ENCODE results near the gene FBXO22. TPM values are rescaled to one million over a fixed set of nuclear protein-coding genes. Genes with fewer than 3 reads are reported as not detected.
"Not testable (repeated sequence)": the region's sequence is repeated elsewhere in the genome, so short reads cannot be mapped to it uniquely, and the experiment has no call there.

The FBXO22 gene
- total RNA-seq, 1 donor from 2014 or later: 49.4 TPM

- peaks cover 32% of the 10 kb centered on the region for H3K36me3 Mint-ChIP-seq (ENCODE audit: low read depth)
- no peaks in the 10 kb centered on the region for H3K9me3 Mint-ChIP-seq
- no peak overlapping the region for H3K27ac Mint-ChIP-seq
- no peak for DNase-seq (ENCODE audit: low spot score)
- no peaks in the 10 kb centered on the region for H3K4me1 Mint-ChIP-seq (ENCODE audit: low read depth)
- H3K27me3 Mint-ChIP-seq (ENCODE audit: insufficient read depth): no peaks in the 10 kb centered on the region
- intact Hi-C loops (cut with micrococcal nuclease): no loop called here
- no peak overlapping the region for H3K4me3 Mint-ChIP-seq
Observed at GRCh38 chr15:75884041-75884440, 19.6 kb upstream of the FBXO22 start.

DNA sequence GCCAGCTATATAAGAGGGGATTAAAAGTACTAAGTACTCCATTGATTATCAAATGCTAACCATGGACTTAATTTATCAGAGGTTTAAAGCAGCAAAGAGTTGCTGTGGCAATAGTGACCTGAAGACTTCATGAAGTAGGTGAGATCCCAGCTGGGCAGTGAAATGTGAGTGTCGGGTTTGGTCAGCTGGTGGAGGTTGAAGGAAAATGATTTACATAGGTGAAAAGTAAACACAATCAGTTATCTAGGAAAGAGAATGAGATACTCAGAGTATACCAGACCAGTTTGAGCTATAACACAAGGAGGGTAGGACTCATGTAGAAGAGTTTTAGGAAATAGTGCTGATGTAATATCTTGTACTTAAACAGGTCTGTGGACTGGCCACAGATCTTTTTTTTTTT lies 16.5 kb upstream of the FBXO22 start:
- Mint-ChIP-seq H3K4me3 (no peak overlapping the region), H3K4me1 (ENCODE audit: low read depth) (peaks cover 14% of the 10 kb centered on the region), H3K36me3 (ENCODE audit: low read depth) (peaks cover 24% of the 10 kb centered on the region), H3K27me3 (ENCODE audit: insufficient read depth) (no peaks in the 10 kb centered on the region), H3K27ac (no peak overlapping the region), H3K9me3 (no peaks in the 10 kb centered on the region)
- intact Hi-C loops (cut with micrococcal nuclease): no loop called here
- DNase-seq (ENCODE audit: low spot score): no peak

DNA sequence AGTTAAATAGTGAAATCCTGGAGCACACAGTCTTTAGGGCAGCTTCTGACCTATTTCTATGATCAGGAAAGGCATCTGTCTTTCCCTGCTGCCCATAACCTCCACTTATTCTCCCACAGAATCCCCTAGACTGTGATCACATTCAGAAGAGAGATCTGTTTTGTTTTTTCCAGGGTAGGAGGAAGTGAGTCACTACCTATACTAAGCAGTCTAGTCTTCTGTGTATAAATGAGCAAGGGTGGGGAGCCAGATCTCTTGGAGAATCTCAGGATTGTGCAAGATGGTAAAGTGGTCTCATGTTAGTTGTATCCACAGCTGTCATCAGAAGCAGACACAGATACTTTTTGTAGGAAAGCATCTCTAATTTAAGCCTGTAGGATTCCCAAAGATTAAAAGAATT lies 11.8 kb upstream of the FBXO22 start:
- DNase-seq (ENCODE audit: low spot score): no peak
- Mint-ChIP-seq H3K4me1 (ENCODE audit: low read depth) (peaks cover 15% of the 10 kb centered on the region), H3K4me3 (no peak overlapping the region), H3K9me3 (no peaks in the 10 kb centered on the region), H3K36me3 (ENCODE audit: low read depth) (peaks cover 30% of the 10 kb centered on the region), H3K27me3 (ENCODE audit: insufficient read depth) (no peaks in the 10 kb centered on the region), H3K27ac (peak overlapping the region; percentile 63)
- intact Hi-C loops (cut with micrococcal nuclease): no loop called here

DNA sequence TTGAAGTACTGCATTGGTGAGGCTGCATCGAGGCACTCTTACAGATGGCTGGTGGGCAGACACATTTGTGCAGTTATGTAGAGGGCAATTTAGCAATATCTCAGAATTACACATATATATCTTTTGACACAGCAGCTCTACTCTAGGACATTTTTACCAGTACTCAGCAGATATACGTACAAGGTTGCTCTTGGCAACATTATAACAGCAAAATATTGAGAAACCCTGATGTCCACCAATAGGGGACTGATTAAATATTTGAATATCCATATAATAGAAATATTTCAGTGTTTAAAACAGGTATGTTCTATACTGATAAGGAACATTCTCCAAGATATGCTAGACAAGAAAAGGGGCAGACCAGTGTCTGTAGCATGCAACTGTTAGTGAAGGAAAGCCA lies 7.9 kb upstream of the FBXO22 start:
- Mint-ChIP-seq H3K4me3 (no peak overlapping the region), H3K27me3 (ENCODE audit: insufficient read depth) (no peaks in the 10 kb centered on the region), H3K9me3 (no peaks in the 10 kb centered on the region), H3K27ac (no peak overlapping the region), H3K36me3 (ENCODE audit: low read depth) (peaks cover 15% of the 10 kb centered on the region), H3K4me1 (ENCODE audit: low read depth) (peaks cover 12% of the 10 kb centered on the region)
- DNase-seq (ENCODE audit: low spot score): no peak
- intact Hi-C loops (cut with micrococcal nuclease): no loop called here

GRCh38 chr15:75900577-75900976 lies 3.1 kb upstream of the FBXO22 start:
- Mint-ChIP-seq H3K9me3 (no peaks in the 10 kb centered on the region), H3K4me1 (ENCODE audit: low read depth) (peaks cover 29% of the 10 kb centered on the region), H3K36me3 (ENCODE audit: low read depth) (peaks cover 22% of the 10 kb centered on the region), H3K27me3 (ENCODE audit: insufficient read depth) (no peaks in the 10 kb centered on the region), H3K27ac (no peak overlapping the region), H3K4me3 (no peak overlapping the region)
- intact Hi-C loops (cut with micrococcal nuclease): loop anchor here (5.0 to 10.0 kb wide), 2 partner anchors 166 to 448 kb away; partner anchors contain the start of gene SIN3A
- no peak for DNase-seq (ENCODE audit: low spot score)

- Mint-ChIP-seq H3K4me3 (peak overlapping the region; percentile 78), H3K9me3 (no peaks in the 10 kb centered on the region), H3K36me3 (ENCODE audit: low read depth) (peaks cover 27% of the 10 kb centered on the region), H3K27me3 (ENCODE audit: insufficient read depth) (no peaks in the 10 kb centered on the region), H3K4me1 (ENCODE audit: low read depth) (peaks cover 35% of the 10 kb centered on the region), H3K27ac (peak overlapping the region; percentile 78)
- intact Hi-C loops (cut with micrococcal nuclease): loop anchor here (5.0 to 10.0 kb wide), 2 partner anchors 167 to 450 kb away; partner anchors contain the start of gene SIN3A
- DNase-seq (ENCODE audit: low spot score): no peak
Observed at GRCh38 chr15:75902129-75902557, 1.5 kb upstream of the FBXO22 start.

GRCh38 chr15:75905231-75905630 lies 1.6 kb downstream of the FBXO22 start:
- H3K36me3 Mint-ChIP-seq (ENCODE audit: low read depth): peaks cover 38% of the 10 kb centered on the region
- no peaks in the 10 kb centered on the region for H3K27me3 Mint-ChIP-seq (ENCODE audit: insufficient read depth)
- peaks cover 48% of the 10 kb centered on the region for H3K4me1 Mint-ChIP-seq (ENCODE audit: low read depth)
- intact Hi-C loops (cut with micrococcal nuclease): loop anchor here (10.0 kb wide), 1 partner anchor 170 kb away; no protein-coding TSS in a partner anchor
- DNase-seq (ENCODE audit: low spot score): no peak
- peak overlapping the region; percentile 99 for H3K4me3 Mint-ChIP-seq
- no peaks in the 10 kb centered on the region for H3K9me3 Mint-ChIP-seq
- no peak overlapping the region for H3K27ac Mint-ChIP-seq

DNA sequence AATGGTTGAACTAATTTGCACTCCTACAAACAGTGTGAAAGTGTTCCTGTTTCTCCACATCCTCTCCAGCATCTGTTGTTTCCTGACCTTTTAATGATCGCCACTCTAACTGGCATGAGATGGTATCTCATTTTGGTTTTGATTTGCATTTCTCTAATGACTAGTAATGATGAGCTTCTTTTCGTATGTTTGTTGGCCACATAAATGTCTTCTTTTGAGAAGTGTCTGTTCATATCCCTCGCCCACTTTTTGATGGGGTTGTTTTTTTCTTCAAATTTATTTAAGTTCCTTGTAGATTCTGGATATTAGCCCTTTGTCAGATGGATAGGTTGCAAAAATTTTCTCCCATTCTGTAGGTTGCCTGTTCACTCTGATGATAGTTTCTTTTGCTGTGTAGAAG lies 6.7 kb downstream of the FBXO22 start:
- DNase-seq (ENCODE audit: low spot score); intact Hi-C loops (cut with micrococcal nuclease); H3K9me3 Mint-ChIP-seq: not testable (repeated sequence)

DNA sequence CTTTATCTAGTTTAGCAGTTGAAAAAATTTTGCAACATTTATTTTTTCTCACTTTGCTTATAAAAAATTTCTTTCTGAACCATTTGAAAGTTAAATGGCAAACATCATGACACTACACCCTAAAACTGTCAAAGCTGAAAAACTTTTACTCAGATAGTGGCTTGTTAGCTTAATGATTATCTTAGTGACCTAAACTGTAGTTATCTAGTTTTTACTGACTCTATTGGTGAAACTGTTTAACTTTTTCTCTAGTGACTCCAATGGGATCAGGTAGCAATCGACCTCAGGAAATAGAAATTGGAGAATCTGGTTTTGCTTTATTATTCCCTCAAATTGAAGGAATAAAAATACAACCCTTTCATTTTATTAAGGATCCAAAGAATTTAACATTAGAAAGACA lies 13.3 kb downstream of the FBXO22 start:
- H3K4me1 Mint-ChIP-seq (ENCODE audit: low read depth): peaks cover 3% of the 10 kb centered on the region
- intact Hi-C loops (cut with micrococcal nuclease): no loop called here
- H3K27me3 Mint-ChIP-seq (ENCODE audit: insufficient read depth): no peaks in the 10 kb centered on the region
- H3K27ac Mint-ChIP-seq: no peak overlapping the region
- DNase-seq (ENCODE audit: low spot score): no peak
- H3K36me3 Mint-ChIP-seq (ENCODE audit: low read depth): peaks cover 32% of the 10 kb centered on the region
- peaks cover 3% of the 10 kb centered on the region for H3K9me3 Mint-ChIP-seq
- no peak overlapping the region for H3K4me3 Mint-ChIP-seq

More for the DNA sequence above, 6.7 kb downstream of the FBXO22 start:
- peaks cover 61% of the 10 kb centered on the region for H3K36me3 Mint-ChIP-seq (ENCODE audit: low read depth)
- H3K27ac Mint-ChIP-seq; H3K27me3 Mint-ChIP-seq (ENCODE audit: insufficient read depth); H3K4me3 Mint-ChIP-seq: not testable (repeated sequence)
- H3K4me1 Mint-ChIP-seq (ENCODE audit: low read depth): peaks cover 38% of the 10 kb centered on the region

DNA sequence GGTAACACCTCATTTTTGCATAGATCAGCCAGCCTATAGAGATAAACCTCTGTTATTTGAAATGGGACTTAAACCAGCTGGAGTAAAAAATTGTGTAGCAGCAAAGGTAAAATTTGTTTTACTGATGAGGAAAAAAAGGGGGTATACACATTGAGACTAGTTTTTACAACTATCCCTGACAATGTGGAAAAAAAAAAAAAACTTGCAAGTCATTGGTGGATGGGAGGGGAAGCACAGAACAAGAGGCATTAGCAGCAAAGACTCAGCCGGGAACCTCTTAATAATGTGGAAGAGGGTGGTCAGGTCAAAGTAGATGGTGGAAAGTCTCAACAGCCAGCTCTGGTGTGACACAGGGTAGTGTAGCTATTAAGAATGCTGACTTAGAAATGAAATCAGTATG lies 14.5 kb downstream of the FBXO22 start:
- H3K4me1 Mint-ChIP-seq (ENCODE audit: low read depth): peaks cover 12% of the 10 kb centered on the region
- intact Hi-C loops (cut with micrococcal nuclease): no loop called here
- no peak overlapping the region for H3K27ac Mint-ChIP-seq
- no peaks in the 10 kb centered on the region for H3K27me3 Mint-ChIP-seq (ENCODE audit: insufficient read depth)
- DNase-seq (ENCODE audit: low spot score): no peak
- no peak overlapping the region for H3K4me3 Mint-ChIP-seq
- no peaks in the 10 kb centered on the region for H3K9me3 Mint-ChIP-seq
- peaks cover 23% of the 10 kb centered on the region for H3K36me3 Mint-ChIP-seq (ENCODE audit: low read depth)

DNA sequence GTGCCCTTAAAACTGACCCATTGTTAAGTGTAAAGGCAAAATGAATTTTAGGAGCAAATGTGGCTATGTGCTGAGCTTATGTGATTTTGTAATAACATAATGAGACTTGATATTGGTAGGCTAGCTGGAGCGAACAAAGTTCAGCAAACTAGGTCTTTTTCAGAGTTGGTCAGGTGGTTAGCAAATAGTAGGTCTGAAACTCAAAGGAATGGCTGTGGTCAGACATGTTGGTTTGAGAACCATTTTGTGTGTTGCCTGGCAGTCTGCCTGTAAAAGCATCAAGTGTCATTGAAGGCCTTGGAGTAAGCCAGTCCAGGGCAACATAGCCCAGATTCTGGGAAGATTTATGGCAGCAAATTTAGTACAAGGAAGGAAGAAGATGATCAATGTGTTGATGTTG lies 16.4 kb downstream of the FBXO22 start:
- intact Hi-C loops (cut with micrococcal nuclease): loop anchor here (5.0 kb wide), 2 partner anchors 118 to 183 kb away; no protein-coding TSS in a partner anchor
- peaks cover 22% of the 10 kb centered on the region for H3K36me3 Mint-ChIP-seq (ENCODE audit: low read depth)
- peaks cover 28% of the 10 kb centered on the region for H3K4me1 Mint-ChIP-seq (ENCODE audit: low read depth)
- H3K27ac Mint-ChIP-seq: no peak overlapping the region
- no peaks in the 10 kb centered on the region for H3K27me3 Mint-ChIP-seq (ENCODE audit: insufficient read depth)
- DNase-seq (ENCODE audit: low spot score): no peak
- H3K9me3 Mint-ChIP-seq: no peaks in the 10 kb centered on the region
- no peak overlapping the region for H3K4me3 Mint-ChIP-seq

GRCh38 chr15:75921732-75922703 lies 18.3 kb downstream of the FBXO22 start:
- H3K27ac Mint-ChIP-seq: peak overlapping the region; percentile 20
- intact Hi-C loops (cut with micrococcal nuclease): loop anchor here (5.0 kb wide), 2 partner anchors 120 to 185 kb away; no protein-coding TSS in a partner anchor

DNA sequence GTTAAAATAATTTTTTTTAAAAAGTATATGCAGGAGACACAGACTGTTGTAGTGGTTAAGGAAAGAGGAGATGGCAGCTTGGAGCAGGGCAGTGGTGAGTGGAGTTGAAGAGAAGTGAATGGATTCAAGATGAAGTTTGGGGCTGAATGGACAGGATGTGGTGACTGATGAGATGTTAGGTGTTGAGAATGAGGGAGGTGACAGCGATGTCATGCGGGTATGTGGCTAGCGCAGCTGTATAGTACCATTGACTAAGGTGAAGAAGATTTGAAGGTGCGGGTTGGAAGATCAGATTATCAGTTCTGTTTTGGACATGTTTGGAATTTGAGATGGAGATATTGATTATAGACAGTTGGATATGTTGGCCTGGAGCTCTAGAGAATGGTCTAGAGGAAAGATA lies 20.1 kb downstream of the FBXO22 start:
- H3K36me3 Mint-ChIP-seq (ENCODE audit: low read depth): peaks cover 30% of the 10 kb centered on the region
- no peaks in the 10 kb centered on the region for H3K9me3 Mint-ChIP-seq
- intact Hi-C loops (cut with micrococcal nuclease): loop anchor here (5.0 kb wide), 2 partner anchors 121 to 186 kb away; no protein-coding TSS in a partner anchor

More at GRCh38 chr15:75921732-75922703, 18.3 kb downstream of the FBXO22 start:
- Mint-ChIP-seq H3K4me1 (ENCODE audit: low read depth) (peaks cover 33% of the 10 kb centered on the region), H3K36me3 (ENCODE audit: low read depth) (peaks cover 32% of the 10 kb centered on the region), H3K9me3 (no peaks in the 10 kb centered on the region), H3K27me3 (ENCODE audit: insufficient read depth) (no peaks in the 10 kb centered on the region), H3K4me3 (no peak overlapping the region)
- DNase-seq (ENCODE audit: low spot score): no peak

More for the DNA sequence above, 20.1 kb downstream of the FBXO22 start:
- Mint-ChIP-seq H3K27me3 (ENCODE audit: insufficient read depth) (no peaks in the 10 kb centered on the region), H3K4me1 (ENCODE audit: low read depth) (peaks cover 45% of the 10 kb centered on the region), H3K4me3 (no peak overlapping the region), H3K27ac (peak overlapping the region; percentile 56)
- DNase-seq (ENCODE audit: low spot score): no peak

Measured in activated T-helper 1 cell treated with anti-CD3 and anti-CD28 coated beads, Interleukin-12 subunit alpha, Interleukin-12 subunit beta, Interleukin-2, Interleukin-4 antibody, amounts not matched to agents 30 ng/mL and 10 ng/mL and 1 ng/mL, durations not matched to agents 14 hours and 24 hours and 36 hours (primary cell).